ENCODE measurements around the gene HARBI1.

DNA sequence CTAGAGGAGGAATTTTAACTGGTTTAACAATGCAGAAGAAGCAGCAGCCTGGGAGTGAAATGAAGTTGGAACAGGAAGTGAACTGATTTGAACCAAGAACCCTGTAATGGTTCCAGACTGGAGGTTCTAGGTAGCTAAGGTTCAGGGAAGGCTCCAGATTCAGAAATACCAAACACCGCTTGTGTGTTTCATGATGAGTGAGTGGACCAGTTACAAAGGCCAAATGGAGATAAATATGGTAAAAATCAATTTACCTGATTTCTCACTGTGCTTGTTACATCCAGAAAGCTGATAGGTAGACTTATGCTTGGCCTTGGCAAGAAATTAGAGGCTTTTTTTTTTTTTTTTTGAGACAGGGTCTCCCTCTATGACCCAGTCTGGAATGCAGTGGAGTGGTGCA lies 13.2 kb upstream of the HARBI1 start:
- TF ChIP-seq, protein P1, sequence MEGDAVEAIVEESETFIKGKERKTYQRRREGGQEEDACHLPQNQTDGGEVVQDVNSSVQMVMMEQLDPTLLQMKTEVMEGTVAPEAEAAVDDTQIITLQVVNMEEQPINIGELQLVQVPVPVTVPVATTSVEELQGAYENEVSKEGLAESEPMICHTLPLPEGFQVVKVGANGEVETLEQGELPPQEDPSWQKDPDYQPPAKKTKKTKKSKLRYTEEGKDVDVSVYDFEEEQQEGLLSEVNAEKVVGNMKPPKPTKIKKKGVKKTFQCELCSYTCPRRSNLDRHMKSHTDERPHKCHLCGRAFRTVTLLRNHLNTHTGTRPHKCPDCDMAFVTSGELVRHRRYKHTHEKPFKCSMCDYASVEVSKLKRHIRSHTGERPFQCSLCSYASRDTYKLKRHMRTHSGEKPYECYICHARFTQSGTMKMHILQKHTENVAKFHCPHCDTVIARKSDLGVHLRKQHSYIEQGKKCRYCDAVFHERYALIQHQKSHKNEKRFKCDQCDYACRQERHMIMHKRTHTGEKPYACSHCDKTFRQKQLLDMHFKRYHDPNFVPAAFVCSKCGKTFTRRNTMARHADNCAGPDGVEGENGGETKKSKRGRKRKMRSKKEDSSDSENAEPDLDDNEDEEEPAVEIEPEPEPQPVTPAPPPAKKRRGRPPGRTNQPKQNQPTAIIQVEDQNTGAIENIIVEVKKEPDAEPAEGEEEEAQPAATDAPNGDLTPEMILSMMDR (conservative IDR thresholded peaks at IDR 0.05), result no peak
- no peak for TF ChIP-seq ZFX (IDR thresholded peaks at IDR 0.05)
